HG03342 (cell line): ENCODE measurements around the gene PKN3.

Experiments
- ATAC-seq: cut with Tn5 transposase; IDR thresholded peaks from one replicate; pipeline ENCODE4 v1.9.1; 2021; ENCODE audit warnings: mild to moderate bottlenecking, moderate library complexity; ENCODE audit not compliant: unreplicated experiment

The PKN3 gene

GRCh38 chr9:128733256-128733655, 31.0 kb downstream of the PKN3 start:
- ATAC-seq: no peak

GRCh38 chr9:128735373-128735772, 33.1 kb downstream of the PKN3 start:
- no peak for ATAC-seq

GRCh38 chr9:128742401-128742800, 40.1 kb downstream of the PKN3 start:
- ATAC-seq: no peak

- ATAC-seq: no peak
Observed at GRCh38 chr9:128743421-128743820, 41.1 kb downstream of the PKN3 start.

- ATAC-seq: no peak
Observed at GRCh38 chr9:128747241-128747640, 44.9 kb downstream of the PKN3 start.

- ATAC-seq: no peak
Observed at GRCh38 chr9:128750926-128751595, 48.8 kb downstream of the PKN3 start.

GRCh38 chr9:128753627-128754026, 51.3 kb downstream of the PKN3 start:
- ATAC-seq: no peak

- no peak for ATAC-seq
Observed at GRCh38 chr9:128757602-128758001, 55.3 kb downstream of the PKN3 start.

GRCh38 chr9:128762671-128763449, 60.6 kb downstream of the PKN3 start:
- ATAC-seq: no peak

- ATAC-seq: no peak
Observed at GRCh38 chr9:128764361-128764760, 62.1 kb downstream of the PKN3 start.

GRCh38 chr9:128765499-128765898, 63.2 kb downstream of the PKN3 start:
- no peak for ATAC-seq

GRCh38 chr9:128768606-128769005, 66.3 kb downstream of the PKN3 start:
- no peak for ATAC-seq
